Measurements from ENCODE around the gene GFRA1. TPM values are rescaled to one million over a fixed set of nuclear protein-coding genes. Genes with fewer than 3 reads are reported as not detected.

GFRA1 gene
- total RNA-seq, 2 experiments from 2014 or later: not detected

GRCh38 chr10:116241642-116242410 lies 31.2 kb downstream of the GFRA1 start:
- no peak for DNase-seq (ENCODE audit: low spot score)
- H3K9me2 ChIP-seq (ENCODE audit: insufficient read depth, low read length): no peaks in the 10 kb centered on the region
- ChIA-PET CTCF (ENCODE audit: unreplicated experiment) (no interaction called here), POLR2A (no interaction called here)
- no peaks in the 10 kb centered on the region for H4K20me1 ChIP-seq (ENCODE audit: insufficient read depth, low read length)
- no peaks in the 10 kb centered on the region for H3K79me2 ChIP-seq (ENCODE audit: insufficient read depth, low read depth, low read length)
- TF ChIP-seq CTCF (conservative IDR thresholded peaks at IDR 0.05; ENCODE audit: low read length) (no peak), EZH2phosphoT487 (IDR thresholded peaks at IDR 0.05; ENCODE audit: borderline replicate concordance, low read depth, low read length) (no peak)
- intact Hi-C loops (cut with micrococcal nuclease; ENCODE audit: unreplicated experiment): no loop called here
- H3K9me3 ChIP-seq (ENCODE audit: low read length): no peaks in the 10 kb centered on the region
- BruUV-seq (replicated peaks): no TSS peak
- no peak overlapping the region for H3K27ac ChIP-seq (ENCODE audit: low read depth, low read length, poor library complexity, severe bottlenecking)
- H2AFZ ChIP-seq (ENCODE audit: low read length): no peak overlapping the region
- no peaks in the 10 kb centered on the region for H3K4me1 ChIP-seq (ENCODE audit: insufficient read depth, low read length, poor library complexity, severe bottlenecking)
- H3K4me3 ChIP-seq (ENCODE audit: low read depth, low read length, poor library complexity, severe bottlenecking): no peak overlapping the region
- H3K4me2 ChIP-seq (ENCODE audit: low read length): no peak overlapping the region
- no peaks in the 10 kb centered on the region for H3K36me3 ChIP-seq (ENCODE audit: insufficient read depth, low read length)

GRCh38 chr10:116241085-116241484 lies 31.9 kb downstream of the GFRA1 start:
- H3K4me2 ChIP-seq (ENCODE audit: low read length): no peak overlapping the region
- intact Hi-C loops (cut with micrococcal nuclease; ENCODE audit: unreplicated experiment): no loop called here
- H3K9me3 ChIP-seq (ENCODE audit: low read length): no peaks in the 10 kb centered on the region
- H4K20me1 ChIP-seq (ENCODE audit: insufficient read depth, low read length): no peaks in the 10 kb centered on the region
- DNase-seq (ENCODE audit: low spot score): no peak
- no peak overlapping the region for H3K4me3 ChIP-seq (ENCODE audit: low read depth, low read length, poor library complexity, severe bottlenecking)
- CTCF ChIA-PET (ENCODE audit: unreplicated experiment): no interaction called here
- TF ChIP-seq CTCF (conservative IDR thresholded peaks at IDR 0.05; ENCODE audit: low read length) (no peak), EZH2phosphoT487 (IDR thresholded peaks at IDR 0.05; ENCODE audit: borderline replicate concordance, low read depth, low read length) (no peak)
- H3K4me1 ChIP-seq (ENCODE audit: insufficient read depth, low read length, poor library complexity, severe bottlenecking): no peaks in the 10 kb centered on the region
- no peaks in the 10 kb centered on the region for H3K9me2 ChIP-seq (ENCODE audit: insufficient read depth, low read length)
- POLR2A ChIA-PET: no interaction called here
- no peaks in the 10 kb centered on the region for H3K36me3 ChIP-seq (ENCODE audit: insufficient read depth, low read length)
- BruUV-seq (replicated peaks): no TSS peak
- H3K79me2 ChIP-seq (ENCODE audit: insufficient read depth, low read depth, low read length): no peaks in the 10 kb centered on the region
- no peak overlapping the region for H2AFZ ChIP-seq (ENCODE audit: low read length)
- H3K27ac ChIP-seq (ENCODE audit: low read depth, low read length, poor library complexity, severe bottlenecking): no peak overlapping the region

GRCh38 chr10:116240157-116240950 lies 32.7 kb downstream of the GFRA1 start:
- TF ChIP-seq CTCF (conservative IDR thresholded peaks at IDR 0.05; ENCODE audit: low read length) (no peak), EZH2phosphoT487 (IDR thresholded peaks at IDR 0.05; ENCODE audit: borderline replicate concordance, low read depth, low read length) (no peak)
- no peak for DNase-seq (ENCODE audit: low spot score)
- intact Hi-C loops (cut with micrococcal nuclease; ENCODE audit: unreplicated experiment): no loop called here
- BruUV-seq (replicated peaks): no TSS peak
- ChIA-PET POLR2A (no interaction called here), CTCF (ENCODE audit: unreplicated experiment) (no interaction called here)
- H3K9me2 ChIP-seq (ENCODE audit: insufficient read depth, low read length): no peaks in the 10 kb centered on the region
- no peak overlapping the region for H2AFZ ChIP-seq (ENCODE audit: low read length)
- H3K27ac ChIP-seq (ENCODE audit: low read depth, low read length, poor library complexity, severe bottlenecking): no peak overlapping the region
- H3K4me3 ChIP-seq (ENCODE audit: low read depth, low read length, poor library complexity, severe bottlenecking): no peak overlapping the region
- no peaks in the 10 kb centered on the region for H3K79me2 ChIP-seq (ENCODE audit: insufficient read depth, low read depth, low read length)
- no peaks in the 10 kb centered on the region for H3K36me3 ChIP-seq (ENCODE audit: insufficient read depth, low read length)
- H4K20me1 ChIP-seq (ENCODE audit: insufficient read depth, low read length): no peaks in the 10 kb centered on the region
- no peaks in the 10 kb centered on the region for H3K9me3 ChIP-seq (ENCODE audit: low read length)
- no peaks in the 10 kb centered on the region for H3K4me1 ChIP-seq (ENCODE audit: insufficient read depth, low read length, poor library complexity, severe bottlenecking)
- no peak overlapping the region for H3K4me2 ChIP-seq (ENCODE audit: low read length)
